Ascending aorta (tissue), 2 donors: ENCODE data around the gene DNMT1. TPM values are rescaled to one million over a fixed set of nuclear protein-coding genes. Genes with fewer than 3 reads are reported as not detected.
A peak's percentile ranks its signal among the peaks of the same experiment; 100 is the strongest.

Source experiments
- DNase-seq, 2 donors: peaks; one replicate each; pipeline ENCODE4 v3.0.0-alpha.2; 2019; ENCODE audit warnings: low spot score in 2 of 2
- H3K27ac ChIP-seq, 2 donors: fragments of 200-600 bp; sonication (generic); one replicate each; pipeline ENCODE4 v1.5.1; 2016 to 2017; ENCODE audit warnings: mild to moderate bottlenecking in 1 of 2
- H3K27me3 ChIP-seq: fragments of 200-600 bp; sonication (generic); one replicate; pipeline ENCODE4 v1.5.1; 2017
- H3K36me3 ChIP-seq, 2 donors: fragments of 200-600 bp; sonication (generic); one replicate each; pipeline ENCODE4 v1.5.1; 2016
- H3K4me1 ChIP-seq, 2 donors: fragments of 200-600 bp; sonication (generic); one replicate each; pipeline ENCODE4 v1.5.1; 2016 to 2017; ENCODE audit warnings: mild to moderate bottlenecking in 1 of 2
- H3K4me3 ChIP-seq, 2 donors: fragments of 200-600 bp; sonication (generic); one replicate each; pipeline ENCODE4 v1.5.1; 2016 to 2017; ENCODE audit warnings: mild to moderate bottlenecking in 1 of 2
- H3K9me3 ChIP-seq, 2 donors: fragments of 200-600 bp; sonication (generic); one replicate each; pipeline ENCODE4 v1.5.1; 2016
- intact Hi-C: fragments of 100-400 bp; cut with DNase I; formaldehyde crosslinking; loops from one replicate; pipeline ENCODE4 v1.15.1; 2023
- total RNA-seq: library from RNA; depleted of rRNA; stranded (reverse); fragments of >200 nt; gene quantifications from one replicate; pipeline ENCODE4 v1.1.0, GENCODE V29; 2016
- TF ChIP-seq, protein P1 (sequence below), 3 experiments: fragments of 200-600 bp in 2 of 3; fragments of 450-650 bp in 1 of 3; sonication (generic) in 2 of 3; IDR thresholded peaks; one replicate each; pipeline ENCODE4 v1.5.1; 2016 to 2019; ENCODE audit warnings: antibody characterized with exemption in 3 of 3, mild to moderate bottlenecking in 1 of 3, moderate library complexity in 1 of 3

The DNMT1 gene
- total RNA-seq, 1 donor from 2014 or later = 54.0 TPM

DNA sequence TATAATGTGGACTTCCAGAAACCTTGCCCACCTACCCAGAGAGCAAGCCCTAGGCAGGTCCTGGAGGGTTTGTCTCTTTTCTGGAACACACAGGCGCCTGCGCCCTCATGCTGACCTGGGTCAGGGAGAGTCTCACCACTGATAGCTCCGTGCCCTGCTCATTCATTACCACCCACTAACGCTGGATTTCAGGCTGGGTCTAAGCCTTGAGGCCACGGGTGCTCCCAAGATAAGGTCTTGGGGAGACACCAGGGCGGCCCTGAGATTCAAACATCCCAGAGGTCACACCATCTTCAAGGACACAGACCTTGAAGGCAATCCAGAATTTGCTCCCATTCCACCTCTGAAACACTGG, 31.2 kb upstream of the DNMT1 start:
- no peak for DNase-seq
- peaks cover 0 to 9% of the 10 kb centered on the region in 2 donors for H3K4me1 ChIP-seq
- peaks cover 6 to 13% of the 10 kb centered on the region in 2 donors for H3K36me3 ChIP-seq
- peak overlapping the region; percentile 49 to 62 for H3K27ac ChIP-seq
- H3K9me3 ChIP-seq = no peaks in the 10 kb centered on the region
- H3K27me3 ChIP-seq = no peaks in the 10 kb centered on the region
- TF ChIP-seq, protein P1, sequence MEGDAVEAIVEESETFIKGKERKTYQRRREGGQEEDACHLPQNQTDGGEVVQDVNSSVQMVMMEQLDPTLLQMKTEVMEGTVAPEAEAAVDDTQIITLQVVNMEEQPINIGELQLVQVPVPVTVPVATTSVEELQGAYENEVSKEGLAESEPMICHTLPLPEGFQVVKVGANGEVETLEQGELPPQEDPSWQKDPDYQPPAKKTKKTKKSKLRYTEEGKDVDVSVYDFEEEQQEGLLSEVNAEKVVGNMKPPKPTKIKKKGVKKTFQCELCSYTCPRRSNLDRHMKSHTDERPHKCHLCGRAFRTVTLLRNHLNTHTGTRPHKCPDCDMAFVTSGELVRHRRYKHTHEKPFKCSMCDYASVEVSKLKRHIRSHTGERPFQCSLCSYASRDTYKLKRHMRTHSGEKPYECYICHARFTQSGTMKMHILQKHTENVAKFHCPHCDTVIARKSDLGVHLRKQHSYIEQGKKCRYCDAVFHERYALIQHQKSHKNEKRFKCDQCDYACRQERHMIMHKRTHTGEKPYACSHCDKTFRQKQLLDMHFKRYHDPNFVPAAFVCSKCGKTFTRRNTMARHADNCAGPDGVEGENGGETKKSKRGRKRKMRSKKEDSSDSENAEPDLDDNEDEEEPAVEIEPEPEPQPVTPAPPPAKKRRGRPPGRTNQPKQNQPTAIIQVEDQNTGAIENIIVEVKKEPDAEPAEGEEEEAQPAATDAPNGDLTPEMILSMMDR (IDR thresholded peaks at IDR 0.05) = no peak
- intact Hi-C loops = no loop called here
- H3K4me3 ChIP-seq = no peak overlapping the region

DNA sequence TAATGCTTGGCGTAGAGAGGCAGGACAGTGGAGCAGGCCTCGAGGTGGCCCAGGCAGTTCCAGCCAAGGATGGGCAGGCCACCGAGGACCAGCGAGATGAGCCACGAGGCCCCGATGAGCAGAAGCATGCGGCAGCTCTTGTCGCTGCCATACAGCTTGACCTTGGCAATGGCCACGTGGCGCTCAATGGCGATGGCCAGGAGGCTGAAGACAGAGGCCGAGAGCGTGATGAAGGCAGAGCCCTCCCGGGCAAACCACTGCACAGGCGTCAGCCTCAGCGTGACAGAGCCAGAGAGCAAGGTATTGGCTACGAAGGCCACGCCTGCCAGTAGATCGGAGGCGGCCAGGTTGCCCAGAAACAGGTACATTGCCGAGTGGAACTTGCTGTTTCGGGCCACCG, 29.6 kb upstream of the DNMT1 start:
- H3K4me3 ChIP-seq = no peak overlapping the region
- DNase-seq = no peak
- peaks cover 0 to 5% of the 10 kb centered on the region in 2 donors for H3K4me1 ChIP-seq
- H3K9me3 ChIP-seq = no peaks in the 10 kb centered on the region
- intact Hi-C loops = no loop called here
- H3K27me3 ChIP-seq = no peaks in the 10 kb centered on the region
- H3K36me3 ChIP-seq = peaks cover 6 to 13% of the 10 kb centered on the region in 2 donors
- TF ChIP-seq, protein P1 (IDR thresholded peaks at IDR 0.05) = no peak
- no peak overlapping the region for H3K27ac ChIP-seq

DNA sequence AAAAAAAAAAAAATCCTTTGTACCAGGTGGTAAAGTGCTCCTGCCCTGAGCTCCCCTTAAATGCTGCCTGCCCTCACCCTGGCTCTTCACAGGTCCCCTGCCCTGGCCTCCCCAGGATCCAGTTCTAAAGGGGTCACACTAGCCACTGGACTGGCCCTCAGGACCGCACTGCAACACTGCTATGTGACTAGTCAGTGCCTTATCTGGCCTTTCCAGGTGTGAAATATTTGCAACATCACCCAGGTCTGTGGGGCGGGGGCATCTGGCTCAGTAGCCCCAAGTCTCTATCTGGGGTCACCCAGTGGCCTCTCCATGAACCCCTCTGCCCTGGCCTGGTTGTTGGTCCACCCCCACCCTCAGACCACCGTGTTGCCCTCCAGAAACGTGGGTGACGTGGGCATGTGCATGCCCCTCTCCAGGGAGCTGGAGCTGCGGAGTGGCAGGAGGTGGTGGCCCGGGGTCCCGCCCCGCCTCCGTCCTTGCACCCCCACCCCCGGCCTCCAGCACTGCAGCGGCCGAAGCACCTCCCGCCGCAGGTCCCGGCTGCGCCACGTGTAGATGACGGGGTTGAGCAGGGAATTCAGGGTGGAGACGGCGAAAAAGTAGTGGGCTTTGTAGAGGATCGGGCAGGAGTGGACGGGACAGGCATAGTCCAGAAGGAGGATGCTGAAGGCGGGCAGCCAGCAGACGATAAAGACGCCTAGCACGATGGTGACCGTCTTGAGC, 28.9 kb upstream of the DNMT1 start:
- peaks cover 0 to 5% of the 10 kb centered on the region in 2 donors for H3K4me1 ChIP-seq
- no peak overlapping the region for H3K4me3 ChIP-seq
- H3K27me3 ChIP-seq = no peaks in the 10 kb centered on the region
- H3K27ac ChIP-seq = no peak overlapping the region
- DNase-seq = no peak
- peaks cover 6 to 13% of the 10 kb centered on the region in 2 donors for H3K36me3 ChIP-seq
- TF ChIP-seq, protein P1 (IDR thresholded peaks at IDR 0.05) = no peak
- intact Hi-C loops = no loop called here
- H3K9me3 ChIP-seq = no peaks in the 10 kb centered on the region

DNA sequence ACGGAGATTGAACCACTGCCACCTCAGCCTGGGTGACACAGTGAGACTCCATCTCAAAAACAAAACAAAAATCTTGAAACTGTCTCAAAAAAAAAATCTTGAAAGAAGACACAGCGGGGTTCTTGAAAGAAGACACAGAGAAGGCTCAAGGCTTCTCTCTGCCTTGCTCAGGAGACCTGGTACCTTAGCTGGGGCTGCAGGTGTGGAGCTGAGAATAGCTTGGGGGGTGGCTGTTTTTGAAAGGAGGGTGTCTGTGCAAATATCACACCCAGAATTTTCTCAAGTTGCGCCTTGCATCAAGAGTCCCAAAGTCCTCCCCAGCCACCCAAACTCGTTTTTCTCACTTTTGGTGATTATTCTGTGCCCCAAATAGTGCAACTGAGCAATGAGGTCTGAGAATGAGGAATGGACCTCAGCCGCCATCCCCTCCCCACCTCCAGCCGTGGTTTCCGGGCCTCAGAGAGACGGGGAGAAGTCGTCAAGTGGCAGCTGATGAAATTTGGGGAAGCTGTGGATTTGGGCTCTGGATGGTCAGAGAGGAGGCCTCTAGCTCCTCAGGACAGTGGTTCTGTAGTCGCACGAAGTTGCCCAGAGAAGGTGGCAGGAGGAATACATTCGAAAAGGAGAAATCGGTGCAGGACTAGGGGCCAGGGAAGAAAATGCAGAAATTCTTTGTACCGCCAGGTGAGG, 27.6 kb upstream of the DNMT1 start:
- H3K27me3 ChIP-seq = no peaks in the 10 kb centered on the region
- H3K4me3 ChIP-seq = no peak overlapping the region
- TF ChIP-seq, protein P1 (IDR thresholded peaks at IDR 0.05) = no peak
- intact Hi-C loops = no loop called here
- H3K9me3 ChIP-seq = no peaks in the 10 kb centered on the region
- peaks cover 0 to 5% of the 10 kb centered on the region in 2 donors for H3K4me1 ChIP-seq
- no peak for DNase-seq
- no peak overlapping the region for H3K27ac ChIP-seq
- H3K36me3 ChIP-seq = peaks cover 6 to 13% of the 10 kb centered on the region in 2 donors

DNA sequence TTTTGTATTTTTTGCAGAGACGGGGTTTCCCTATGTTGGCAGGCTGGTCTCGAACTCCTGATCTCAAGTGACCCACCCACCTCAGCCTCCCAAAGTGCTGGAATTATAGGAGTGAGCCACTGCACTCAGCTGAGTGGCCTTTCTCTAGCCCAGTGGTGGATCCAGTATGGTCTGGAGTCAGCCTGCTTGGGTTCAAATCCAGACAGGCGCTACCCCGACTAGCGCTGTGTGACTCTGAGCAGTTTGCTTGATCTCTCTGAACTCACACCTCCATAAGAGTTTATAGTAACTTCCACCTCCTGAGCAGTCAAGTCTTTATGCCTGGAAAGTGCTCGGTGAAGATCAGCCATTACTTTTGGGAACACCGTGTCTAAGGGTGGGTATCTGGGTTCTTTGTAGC, 25.9 kb upstream of the DNMT1 start:
- intact Hi-C loops = no loop called here
- no peaks in the 10 kb centered on the region for H3K4me1 ChIP-seq
- no peak overlapping the region for H3K27ac ChIP-seq
- no peaks in the 10 kb centered on the region for H3K27me3 ChIP-seq
- TF ChIP-seq, protein P1 (IDR thresholded peaks at IDR 0.05) = no peak
- no peak overlapping the region for H3K4me3 ChIP-seq
- no peaks in the 10 kb centered on the region for H3K9me3 ChIP-seq
- DNase-seq = no peak
- H3K36me3 ChIP-seq = peaks cover 6 to 13% of the 10 kb centered on the region in 2 donors
